ENCODE data around the gene STXBP3. TPM values are rescaled to one million over a fixed set of nuclear protein-coding genes. Genes with fewer than 3 reads are reported as not detected.

The STXBP3 gene
- total and polyA plus RNA-seq, 9 donors, result 26.5 to 53.5 (median 40.5) TPM

DNA sequence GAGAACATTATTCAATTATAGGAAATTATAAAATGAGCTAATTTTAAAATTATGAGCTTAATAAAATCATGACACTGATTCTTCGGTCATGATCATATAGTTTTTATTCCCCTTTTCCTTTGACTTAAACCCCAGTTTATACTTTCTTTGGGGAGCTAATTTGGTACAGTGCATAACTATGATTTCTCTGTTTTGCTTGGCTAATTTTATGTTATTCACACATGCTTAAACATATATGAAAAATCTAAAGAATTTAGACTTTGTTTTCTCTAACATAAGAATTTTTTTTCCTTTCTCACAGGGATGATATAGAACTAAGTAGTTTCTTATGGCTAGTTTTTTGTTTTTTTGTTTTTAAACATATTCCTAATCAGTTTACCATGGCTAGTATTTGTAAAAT, 52.5 kb downstream of the STXBP3 start:
- H3K4me3 ChIP-seq, result no peak overlapping the region
- WGBS, 3 donors, result 83 to 87% (median 85%) methylated on average over 1 of the region's 1 CpG
- TF ChIP-seq, protein P1, sequence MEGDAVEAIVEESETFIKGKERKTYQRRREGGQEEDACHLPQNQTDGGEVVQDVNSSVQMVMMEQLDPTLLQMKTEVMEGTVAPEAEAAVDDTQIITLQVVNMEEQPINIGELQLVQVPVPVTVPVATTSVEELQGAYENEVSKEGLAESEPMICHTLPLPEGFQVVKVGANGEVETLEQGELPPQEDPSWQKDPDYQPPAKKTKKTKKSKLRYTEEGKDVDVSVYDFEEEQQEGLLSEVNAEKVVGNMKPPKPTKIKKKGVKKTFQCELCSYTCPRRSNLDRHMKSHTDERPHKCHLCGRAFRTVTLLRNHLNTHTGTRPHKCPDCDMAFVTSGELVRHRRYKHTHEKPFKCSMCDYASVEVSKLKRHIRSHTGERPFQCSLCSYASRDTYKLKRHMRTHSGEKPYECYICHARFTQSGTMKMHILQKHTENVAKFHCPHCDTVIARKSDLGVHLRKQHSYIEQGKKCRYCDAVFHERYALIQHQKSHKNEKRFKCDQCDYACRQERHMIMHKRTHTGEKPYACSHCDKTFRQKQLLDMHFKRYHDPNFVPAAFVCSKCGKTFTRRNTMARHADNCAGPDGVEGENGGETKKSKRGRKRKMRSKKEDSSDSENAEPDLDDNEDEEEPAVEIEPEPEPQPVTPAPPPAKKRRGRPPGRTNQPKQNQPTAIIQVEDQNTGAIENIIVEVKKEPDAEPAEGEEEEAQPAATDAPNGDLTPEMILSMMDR (IDR thresholded peaks at IDR 0.05), result no peak
- no peak for TF ChIP-seq EP300 (IDR thresholded peaks at IDR 0.05)
- TF ChIP-seq POLR2A (IDR thresholded peaks at IDR 0.05), result no peak
- intact Hi-C loops (cut with DNase I), result no loop called here
- H3K27me3 ChIP-seq, result no peaks in the 10 kb centered on the region
- DNase-seq, result no peak
- H3K9me3 ChIP-seq, result no peaks in the 10 kb centered on the region
- no peak overlapping the region for H3K27ac ChIP-seq
- H3K4me1 ChIP-seq (ENCODE audit: insufficient read depth), result no peaks in the 10 kb centered on the region
- no peaks in the 10 kb centered on the region for H3K36me3 ChIP-seq

DNA sequence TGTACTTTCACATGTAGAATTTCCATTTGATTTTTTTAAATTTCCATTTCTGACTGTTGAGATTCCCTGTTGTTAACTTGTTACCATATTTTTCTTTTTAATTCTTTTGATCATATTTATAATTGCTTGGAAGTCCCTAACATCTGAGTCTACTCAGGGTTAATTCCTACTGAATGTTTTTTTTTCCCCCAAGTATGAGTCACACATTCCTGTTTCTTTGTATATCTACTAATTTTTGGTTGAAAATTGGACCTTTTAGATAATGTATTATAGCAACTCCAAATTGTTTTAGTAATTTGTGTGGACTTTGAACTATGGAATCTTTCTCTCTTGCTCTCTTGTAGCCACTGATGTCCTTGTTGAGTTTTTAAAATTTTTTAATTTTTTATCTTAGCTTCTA, 54.6 kb downstream of the STXBP3 start:
- intact Hi-C loops (cut with DNase I), result no loop called here
- DNase-seq, result no peak
- H3K27me3 ChIP-seq, result no peaks in the 10 kb centered on the region
- H3K36me3 ChIP-seq, result no peaks in the 10 kb centered on the region
- no peak overlapping the region for H3K4me3 ChIP-seq
- TF ChIP-seq EP300 (IDR thresholded peaks at IDR 0.05) (no peak), POLR2A (IDR thresholded peaks at IDR 0.05) (no peak)
- TF ChIP-seq, protein P1 (IDR thresholded peaks at IDR 0.05), result no peak
- H3K4me1 ChIP-seq (ENCODE audit: insufficient read depth), result no peaks in the 10 kb centered on the region
- H3K9me3 ChIP-seq, result no peaks in the 10 kb centered on the region
- H3K27ac ChIP-seq, result no peak overlapping the region

DNA sequence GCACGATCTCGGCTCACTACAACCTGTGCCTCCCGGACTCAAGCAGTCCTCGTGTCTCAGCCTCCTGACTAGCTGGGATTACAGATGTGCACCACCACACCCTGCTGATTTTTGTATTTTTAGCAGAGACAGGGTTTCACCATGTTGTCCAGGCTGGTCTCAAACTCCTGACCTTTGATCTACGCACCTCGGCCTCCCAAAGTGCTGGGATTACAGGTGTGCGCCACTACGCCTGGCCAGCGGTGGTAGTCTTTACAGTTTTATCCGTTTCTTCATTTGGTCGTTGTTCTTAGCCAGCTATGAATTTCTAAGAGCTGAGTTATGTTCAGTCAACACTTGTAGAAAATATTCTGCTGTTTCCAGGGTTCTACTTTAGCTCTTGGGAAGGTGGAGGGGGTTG, 57.1 kb downstream of the STXBP3 start:
- H3K36me3 ChIP-seq, result no peaks in the 10 kb centered on the region
- no peaks in the 10 kb centered on the region for H3K27me3 ChIP-seq
- no peak overlapping the region for H3K27ac ChIP-seq
- intact Hi-C loops (cut with DNase I), result no loop called here
- no peak for DNase-seq
- TF ChIP-seq EP300 (IDR thresholded peaks at IDR 0.05), result no peak
- TF ChIP-seq, protein P1 (IDR thresholded peaks at IDR 0.05), result no peak
- TF ChIP-seq POLR2A (IDR thresholded peaks at IDR 0.05), result no peak
- H3K9me3 ChIP-seq, result no peaks in the 10 kb centered on the region
- H3K4me3 ChIP-seq, result no peak overlapping the region
- 94 to 97% (median 95%) methylated on average over 11 of the region's 11 CpGs for WGBS, 3 donors
- no peaks in the 10 kb centered on the region for H3K4me1 ChIP-seq (ENCODE audit: insufficient read depth)

DNA sequence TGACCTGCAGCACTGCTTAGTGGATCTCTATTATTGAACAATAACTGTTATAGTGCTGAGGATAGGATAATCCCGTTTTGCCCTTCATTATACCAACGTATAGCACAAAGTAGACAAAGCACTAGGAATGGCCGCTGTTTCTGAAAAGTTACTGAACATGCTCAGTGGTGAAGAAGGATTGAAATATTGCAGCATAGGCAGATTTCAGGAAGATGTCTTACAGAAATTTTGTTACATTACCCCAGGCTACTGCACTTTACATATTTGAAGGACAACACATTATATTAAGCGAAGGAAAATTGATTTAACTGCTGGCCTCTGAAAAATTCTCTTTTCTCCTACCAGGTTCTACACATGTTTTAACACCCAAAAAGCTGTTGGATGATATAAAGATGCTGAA, 62.0 kb downstream of the STXBP3 start:
- 63 to 83% (median 79%) methylated on average over 4 of the region's 4 CpGs for WGBS, 3 donors
- Histone ChIP-seq H3K36me3 (no peaks in the 10 kb centered on the region), H3K9me3 (no peaks in the 10 kb centered on the region), H3K4me3 (no peak overlapping the region), H3K27ac (no peak overlapping the region), H3K27me3 (no peaks in the 10 kb centered on the region), H3K4me1 (ENCODE audit: insufficient read depth) (no peaks in the 10 kb centered on the region)
- intact Hi-C loops (cut with DNase I), result no loop called here
- DNase-seq, result no peak
- no peak for TF ChIP-seq EP300 (IDR thresholded peaks at IDR 0.05)
- TF ChIP-seq POLR2A (IDR thresholded peaks at IDR 0.05), result no peak
- TF ChIP-seq, protein P1 (IDR thresholded peaks at IDR 0.05), result no peak

DNA sequence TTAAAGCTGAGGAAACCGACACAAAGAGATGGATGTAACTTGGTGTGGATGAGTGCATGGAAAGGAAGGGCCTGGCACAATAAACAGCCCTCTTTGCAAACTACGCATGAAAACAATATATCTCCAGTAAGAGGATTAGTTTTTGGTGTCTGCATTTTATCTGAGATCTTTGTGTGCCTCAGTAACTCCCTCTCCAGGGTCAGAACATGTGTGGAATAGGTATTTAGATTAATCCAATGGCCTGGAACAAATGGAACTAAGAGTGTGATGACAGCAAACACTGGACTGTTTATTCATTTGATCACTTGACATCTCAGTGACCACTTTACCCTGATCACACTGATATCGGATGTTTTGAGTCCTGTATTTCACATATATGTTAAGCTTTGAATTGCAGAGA, 65.1 kb downstream of the STXBP3 start:
- Histone ChIP-seq H3K4me3 (no peak overlapping the region), H3K36me3 (no peaks in the 10 kb centered on the region), H3K27me3 (no peaks in the 10 kb centered on the region), H3K9me3 (no peaks in the 10 kb centered on the region), H3K4me1 (ENCODE audit: insufficient read depth) (peaks cover 9% of the 10 kb centered on the region), H3K27ac (no peak overlapping the region)
- WGBS, 3 donors, result 95 to 98% (median 96%) methylated on average over 3 of the region's 3 CpGs
- intact Hi-C loops (cut with DNase I), result no loop called here
- TF ChIP-seq, protein P1 (IDR thresholded peaks at IDR 0.05), result no peak
- TF ChIP-seq EP300 (IDR thresholded peaks at IDR 0.05), result no peak
- TF ChIP-seq POLR2A (IDR thresholded peaks at IDR 0.05), result no peak
- no peak for DNase-seq
